Esophagus (tissue), 2 donors: Measurements from ENCODE around the gene BMPR2. TPM values are rescaled to one million over a fixed set of nuclear protein-coding genes. Genes with fewer than 3 reads are reported as not detected.
"Not testable (repeated sequence)": the region's sequence is repeated elsewhere in the genome, so short reads cannot be mapped to it uniquely, and the experiment has no call there.

Experiments used
- H3K27ac ChIP-seq, 2 donors: one replicate each; pipeline ENCODE4 v1.5.1; 2013; ENCODE audit warnings: low read depth in 2 of 2, mild to moderate bottlenecking in 2 of 2, inconsistent platforms in 1 of 2, low read length in 1 of 2, moderate library complexity in 1 of 2
- H3K27me3 ChIP-seq, 2 donors: one replicate each; pipeline ENCODE4 v1.6.1; 2013; ENCODE audit warnings: low read length in 2 of 2, control low read depth in 1 of 2, mild to moderate bottlenecking in 1 of 2; ENCODE audit not compliant: insufficient read depth in 2 of 2, control insufficient read depth in 1 of 2
- H3K36me3 ChIP-seq, 2 donors: one replicate each; pipeline ENCODE4 v1.6.1; 2013; ENCODE audit warnings: low read length in 1 of 2; ENCODE audit not compliant: control insufficient read depth in 2 of 2, insufficient read depth in 2 of 2
- H3K4me1 ChIP-seq, 2 donors: one replicate each; pipeline ENCODE4 v1.6.1; 2013; ENCODE audit warnings: low read length in 1 of 2; ENCODE audit not compliant: control insufficient read depth in 2 of 2, insufficient read depth in 2 of 2
- H3K4me3 ChIP-seq, 2 donors: one replicate each; pipeline ENCODE4 v1.5.1; 2013; ENCODE audit warnings: low read length in 2 of 2, mild to moderate bottlenecking in 2 of 2, low read depth in 1 of 2, moderate library complexity in 1 of 2
- H3K9me3 ChIP-seq, 2 donors: one replicate each; pipeline ENCODE4 v1.6.1; 2013; ENCODE audit warnings: mild to moderate bottlenecking in 2 of 2, low read depth in 1 of 2, low read length in 1 of 2, moderate library complexity in 1 of 2; ENCODE audit not compliant: control insufficient read depth in 2 of 2, insufficient read depth in 1 of 2
- WGBS, 2 donors: extraction: QIAGEN DNeasy Blood & Tissue Kit; methylation state at CpG; one replicate each; pipeline ENCODE4 v1.1.7; 2013; 5-methylcytosine and 5-hydroxymethylcytosine counted together
- polyA plus RNA-seq, 2 donors: library from polyadenylated mRNA; stranded (reverse); fragments of 200-250 nt; gene quantifications; one replicate each; pipeline ENCODE4 v1.2.3, GENCODE V29; 2013
- donor health status: healthy with polysubstance abuse.
- donor health status: Bipolar disorder and iron deficiency.

Gene BMPR2
- polyA plus RNA-seq, 2 donors: 4.7 to 5.2 TPM

DNA sequence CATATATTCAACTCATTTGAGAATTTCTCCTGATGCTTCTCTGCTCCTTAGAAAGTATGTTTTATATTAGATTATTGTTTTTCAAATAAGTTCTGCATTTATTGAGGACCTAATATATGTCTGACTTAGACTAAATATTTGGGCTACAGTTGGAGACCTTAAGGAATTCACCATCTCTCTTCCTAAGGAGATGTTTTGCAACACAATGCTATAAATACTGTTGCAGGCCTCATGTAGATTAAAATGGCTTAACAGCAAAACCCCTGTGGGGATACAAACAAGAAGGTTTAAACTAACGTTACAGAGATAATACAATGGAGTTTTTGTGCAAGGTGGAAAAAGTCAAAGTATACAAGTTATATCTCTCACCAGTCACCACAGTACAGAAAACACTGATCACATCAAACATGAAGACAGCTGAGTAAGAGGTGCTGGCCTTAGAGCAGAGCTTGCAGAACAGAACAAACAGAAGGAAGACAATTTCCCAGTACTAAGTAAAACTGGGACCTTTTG lies 20.1 kb upstream of the BMPR2 start:
- H3K27ac ChIP-seq: no peak overlapping the region
- H3K36me3 ChIP-seq: no peaks in the 10 kb centered on the region
- no peaks in the 10 kb centered on the region for H3K9me3 ChIP-seq
- 46 to 47% methylated on average over 1 of the region's 1 CpG for WGBS, 2 donors
- no peaks in the 10 kb centered on the region for H3K27me3 ChIP-seq
- no peaks in the 10 kb centered on the region for H3K4me1 ChIP-seq
- H3K4me3 ChIP-seq: no peak overlapping the region

DNA sequence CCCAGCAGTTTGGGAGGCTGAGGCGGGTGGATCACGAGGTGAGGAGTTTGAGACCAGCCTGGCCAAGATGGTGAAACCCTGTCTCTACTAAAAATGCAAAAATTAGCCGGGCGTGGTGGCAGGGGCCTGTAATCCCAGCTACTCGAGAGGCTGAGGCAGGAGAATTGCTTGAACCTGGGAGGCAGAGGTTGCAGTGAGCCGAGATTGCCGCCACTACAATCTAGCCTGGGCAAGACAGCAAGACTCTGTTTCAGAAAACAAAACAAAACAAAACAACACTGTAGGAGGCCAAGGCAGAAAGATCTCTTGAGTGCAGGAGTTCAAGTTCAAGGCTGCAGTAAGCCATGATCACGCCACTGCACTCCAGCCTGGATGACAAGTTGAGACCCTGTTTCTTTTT lies 17.2 kb upstream of the BMPR2 start:
- WGBS, 2 donors: 96 to 98% methylated on average over 8 of the region's 8 CpGs
- not testable (repeated sequence) for H3K27ac ChIP-seq, H3K4me3 ChIP-seq

DNA sequence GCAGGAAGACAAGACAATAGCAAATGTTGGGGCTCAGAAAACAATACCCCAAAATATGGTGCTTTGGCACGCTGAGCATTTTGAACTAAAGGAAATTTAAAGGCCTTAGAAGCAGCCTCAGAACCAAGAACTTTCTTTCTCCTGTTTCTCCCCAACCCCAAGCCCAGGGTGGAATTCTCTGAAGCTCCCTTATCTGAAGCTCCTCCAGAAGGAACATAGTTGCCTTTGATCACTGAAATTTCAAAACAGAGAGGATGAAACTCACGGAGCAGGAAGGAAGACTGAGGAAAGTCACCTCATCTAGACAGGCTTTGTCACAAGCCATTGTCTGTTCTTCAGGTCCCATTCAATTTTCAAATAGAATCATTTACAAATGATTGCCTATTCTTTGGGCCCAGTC lies 15.5 kb upstream of the BMPR2 start:
- H3K36me3 ChIP-seq: no peaks in the 10 kb centered on the region
- no peaks in the 10 kb centered on the region for H3K9me3 ChIP-seq
- no peaks in the 10 kb centered on the region for H3K27me3 ChIP-seq
- H3K4me1 ChIP-seq: no peaks in the 10 kb centered on the region
- WGBS, 2 donors: 93 to 96% methylated on average over 2 of the region's 2 CpGs
- no peak overlapping the region for H3K27ac ChIP-seq
- H3K4me3 ChIP-seq: no peak overlapping the region

More for the DNA sequence above, 17.2 kb upstream of the BMPR2 start:
- H3K36me3 ChIP-seq, H3K9me3 ChIP-seq, H3K27me3 ChIP-seq, H3K4me1 ChIP-seq: not testable (repeated sequence)

DNA sequence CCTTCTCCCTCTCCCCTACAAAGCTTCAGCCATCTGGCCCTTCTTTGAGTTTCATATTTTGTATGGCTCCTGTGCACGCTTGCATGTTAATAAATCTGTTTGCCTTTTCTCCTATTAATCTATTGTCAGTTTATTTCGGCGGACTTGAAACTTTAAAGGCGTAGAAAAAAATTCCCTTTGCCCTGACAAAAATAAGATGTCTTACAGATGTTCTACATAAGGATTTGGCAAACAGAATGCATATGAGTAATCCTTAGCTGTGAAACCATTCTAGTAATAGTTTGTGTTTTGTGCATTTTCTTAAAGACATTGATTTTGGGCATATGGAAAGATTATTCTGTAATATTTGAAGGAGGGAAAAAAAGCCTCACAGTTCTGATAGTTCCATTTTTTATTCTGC lies 15.0 kb upstream of the BMPR2 start:
- WGBS, 2 donors: 76 to 83% methylated on average over 4 of the region's 4 CpGs
- Histone ChIP-seq H3K4me1 (no peaks in the 10 kb centered on the region), H3K27me3 (no peaks in the 10 kb centered on the region), H3K36me3 (no peaks in the 10 kb centered on the region), H3K9me3 (no peaks in the 10 kb centered on the region), H3K4me3 (no peak overlapping the region), H3K27ac (no peak overlapping the region)

DNA sequence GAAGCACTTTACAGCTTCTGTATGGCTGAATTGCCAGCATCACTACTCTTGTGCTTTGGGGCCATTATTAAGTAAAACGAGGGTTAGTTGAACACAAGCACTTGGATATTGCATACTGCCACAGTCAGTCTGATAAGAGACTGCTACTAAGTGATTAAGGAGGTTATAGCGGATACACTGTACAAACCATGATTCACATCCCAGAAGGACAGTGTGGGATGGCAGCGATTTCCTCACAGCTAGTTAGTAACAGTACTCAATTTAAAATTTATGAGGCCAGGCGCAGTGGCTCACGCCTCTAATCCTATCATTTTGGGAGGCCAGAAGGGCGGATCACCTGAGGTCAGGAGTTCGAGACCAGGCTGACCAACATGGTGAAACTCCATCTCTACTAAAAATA lies 2.6 kb upstream of the BMPR2 start:
- no peaks in the 10 kb centered on the region for H3K36me3 ChIP-seq
- no peak overlapping the region for H3K27ac ChIP-seq
- H3K4me3 ChIP-seq: no peak overlapping the region
- WGBS, 2 donors: 84 to 92% methylated on average over 7 of the region's 7 CpGs
- no peaks in the 10 kb centered on the region for H3K4me1 ChIP-seq
- no peaks in the 10 kb centered on the region for H3K27me3 ChIP-seq
- H3K9me3 ChIP-seq: no peaks in the 10 kb centered on the region

DNA sequence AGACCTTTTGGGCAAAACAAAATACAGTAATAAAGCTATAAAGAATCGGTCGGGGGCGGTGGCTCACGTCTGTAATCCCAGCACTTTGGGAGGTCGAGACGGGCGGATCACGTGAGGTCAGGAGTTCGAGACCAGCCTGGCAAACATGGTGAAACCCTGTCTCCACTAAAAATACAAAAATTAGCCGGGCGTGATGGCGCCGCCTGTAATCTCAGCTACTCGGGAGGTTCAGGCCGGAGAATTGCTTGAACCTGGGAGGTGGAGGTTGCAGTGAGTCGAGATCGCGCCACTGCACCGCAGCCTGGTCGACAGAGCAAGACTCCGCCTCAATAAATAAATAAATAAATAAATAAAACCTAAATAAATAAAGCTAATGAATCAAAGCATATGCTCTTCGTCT lies 1.7 kb upstream of the BMPR2 start:
- not testable (repeated sequence) for H3K27ac ChIP-seq, H3K27me3 ChIP-seq, H3K4me3 ChIP-seq, H3K4me1 ChIP-seq, H3K9me3 ChIP-seq, H3K36me3 ChIP-seq
- WGBS, 2 donors: 89 to 90% methylated on average over 22 of the region's 22 CpGs

DNA sequence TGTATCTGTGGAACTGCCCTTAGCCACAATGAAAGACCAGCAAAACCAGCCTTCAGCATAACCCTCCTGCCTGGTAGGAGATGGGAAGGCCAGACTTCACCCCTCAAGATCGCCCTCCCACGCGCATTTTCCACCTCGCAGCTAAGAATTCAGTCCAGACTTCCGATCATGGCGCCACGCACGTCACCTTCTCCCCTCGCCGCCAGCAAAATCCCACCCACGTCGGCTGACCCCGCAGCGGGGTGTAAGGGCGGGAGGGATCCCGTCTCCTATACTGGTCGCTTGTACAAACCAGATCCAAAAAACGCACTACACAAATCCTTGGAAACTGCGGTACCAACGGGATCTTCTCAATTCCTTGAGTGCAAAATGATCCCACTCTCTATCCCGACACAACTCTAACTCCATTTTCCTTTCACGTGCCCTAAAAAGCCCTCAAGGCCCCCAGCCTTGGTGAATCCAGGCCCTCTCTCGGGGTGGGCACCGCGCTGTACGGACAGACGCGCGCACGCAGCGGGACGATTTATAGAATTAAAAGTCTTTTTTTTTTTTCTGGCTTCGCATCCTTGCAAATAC lies 1.0 kb upstream of the BMPR2 start:
- Histone ChIP-seq H3K27ac (peak overlapping the region; percentile 92 to 97), H3K9me3 (no peaks in the 10 kb centered on the region), H3K4me3 (peak overlapping the region; percentile 84 to 98), H3K27me3 (no peaks in the 10 kb centered on the region), H3K36me3 (no peaks in the 10 kb centered on the region), H3K4me1 (peaks cover 0 to 2% of the 10 kb centered on the region in 2 donors)
- WGBS, 2 donors: 0 to 1% methylated on average over 33 of the region's 33 CpGs

DNA sequence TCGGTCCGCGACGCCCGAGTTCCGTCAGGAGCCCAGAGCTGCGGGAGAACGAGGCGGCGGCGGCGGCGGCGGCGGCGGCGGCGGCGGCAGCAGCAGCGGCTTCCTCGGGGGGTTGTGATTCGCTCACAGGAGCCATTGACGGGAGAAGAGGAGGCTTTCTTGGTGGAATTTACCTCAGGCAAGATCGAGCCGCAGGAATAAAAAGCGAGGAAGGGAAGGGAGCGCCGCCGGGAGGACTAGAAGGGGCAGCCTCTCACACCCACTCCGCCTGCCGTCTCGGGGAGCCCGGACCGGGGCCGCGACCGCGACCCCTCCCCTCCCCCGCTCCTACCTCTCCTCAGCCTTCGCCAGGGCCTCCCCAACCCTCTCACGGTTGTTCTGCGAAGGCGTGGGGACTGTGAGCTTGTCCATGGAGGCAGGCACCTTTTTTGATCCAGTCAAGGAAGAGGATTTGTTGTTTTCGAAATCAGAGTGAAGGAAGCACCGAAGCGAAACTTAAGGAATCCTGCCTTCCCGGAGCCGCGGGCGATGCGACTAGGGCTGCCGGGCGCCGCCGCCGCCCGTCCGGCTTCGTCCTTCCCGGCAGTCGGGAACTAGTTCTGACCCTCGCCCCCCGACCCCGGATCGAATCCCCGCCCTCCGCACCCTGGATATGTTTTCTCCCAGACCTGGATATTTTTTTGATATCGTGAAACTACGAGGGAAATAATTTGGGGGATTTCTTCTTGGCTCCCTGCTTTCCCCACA lies 506 bp downstream of the BMPR2 start:
- no peaks in the 10 kb centered on the region for H3K9me3 ChIP-seq
- no peaks in the 10 kb centered on the region for H3K27me3 ChIP-seq
- H3K4me3 ChIP-seq: peak overlapping the region; percentile 84 to 98
- H3K36me3 ChIP-seq: no peaks in the 10 kb centered on the region
- WGBS, 2 donors: 0% methylated on average over 55 to 69 of the region's 69 CpGs
- peaks cover 0 to 4% of the 10 kb centered on the region in 2 donors for H3K4me1 ChIP-seq
- H3K27ac ChIP-seq: peak overlapping the region; percentile 92 to 97

DNA sequence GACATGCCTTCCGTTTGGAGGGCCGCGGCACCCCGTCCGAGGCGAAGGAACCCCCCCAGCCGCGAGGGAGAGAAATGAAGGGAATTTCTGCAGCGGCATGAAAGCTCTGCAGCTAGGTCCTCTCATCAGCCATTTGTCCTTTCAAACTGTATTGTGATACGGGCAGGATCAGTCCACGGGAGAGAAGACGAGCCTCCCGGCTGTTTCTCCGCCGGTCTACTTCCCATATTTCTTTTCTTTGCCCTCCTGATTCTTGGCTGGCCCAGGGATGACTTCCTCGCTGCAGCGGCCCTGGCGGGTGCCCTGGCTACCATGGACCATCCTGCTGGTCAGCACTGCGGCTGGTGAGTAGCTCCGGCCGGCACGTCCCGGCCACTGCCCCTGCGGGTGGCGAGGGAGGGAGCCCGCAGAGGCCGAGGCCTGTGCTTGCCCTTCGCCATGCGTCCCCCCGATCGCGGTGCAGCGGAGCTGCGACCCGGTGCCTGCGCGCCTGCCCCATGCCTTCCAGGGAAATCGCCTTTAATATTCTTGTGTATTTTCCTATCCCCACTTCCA lies 1.2 kb downstream of the BMPR2 start:
- 0 to 1% methylated on average over 38 of the region's 38 CpGs for WGBS, 2 donors
- Histone ChIP-seq H3K4me3 (peak overlapping the region; percentile 84 to 98), H3K4me1 (peaks cover 0 to 4% of the 10 kb centered on the region in 2 donors), H3K27ac (peak overlapping the region; percentile 92 to 97), H3K9me3 (no peaks in the 10 kb centered on the region), H3K36me3 (no peaks in the 10 kb centered on the region), H3K27me3 (no peaks in the 10 kb centered on the region)
